GM21529 (cell line): ENCODE measurements around the gene ACOXL.
A peak's percentile ranks its signal among the peaks of the same experiment; 100 is the strongest.

Experiments
- ATAC-seq: cut with Tn5 transposase; IDR thresholded peaks from one replicate; pipeline ENCODE4 v1.9.1; 2021; ENCODE audit not compliant: unreplicated experiment

ACOXL gene

GRCh38 chr2:110718382-110718781, 14.0 kb upstream of the ACOXL start:
- ATAC-seq: no peak

DNA sequence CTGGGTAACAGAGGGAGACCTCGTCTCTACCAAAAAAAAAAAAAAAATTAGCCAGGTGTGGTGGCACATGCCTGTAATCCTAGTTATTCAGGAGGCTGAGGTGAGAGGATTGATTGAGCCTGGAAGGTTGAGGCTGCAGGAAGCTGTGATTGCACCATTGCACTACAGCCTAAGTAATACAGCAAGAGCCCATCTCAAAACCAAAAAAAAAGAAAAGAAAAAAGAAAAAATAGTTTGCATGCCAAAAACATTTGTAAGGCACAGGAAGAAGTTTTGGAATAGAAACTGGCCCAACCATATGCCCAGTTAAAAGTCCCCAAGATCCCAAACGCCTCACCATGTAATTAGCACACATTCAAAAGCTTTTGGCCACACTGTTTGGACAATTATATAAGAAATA, 13.4 kb upstream of the ACOXL start:
- no peak for ATAC-seq

- ATAC-seq: no peak
These were observed 11.8 kb upstream of the ACOXL start for GRCh38 chr2:110720547-110720946.

- no peak for ATAC-seq
These were observed 7.6 kb upstream of the ACOXL start for GRCh38 chr2:110724820-110725219.

DNA sequence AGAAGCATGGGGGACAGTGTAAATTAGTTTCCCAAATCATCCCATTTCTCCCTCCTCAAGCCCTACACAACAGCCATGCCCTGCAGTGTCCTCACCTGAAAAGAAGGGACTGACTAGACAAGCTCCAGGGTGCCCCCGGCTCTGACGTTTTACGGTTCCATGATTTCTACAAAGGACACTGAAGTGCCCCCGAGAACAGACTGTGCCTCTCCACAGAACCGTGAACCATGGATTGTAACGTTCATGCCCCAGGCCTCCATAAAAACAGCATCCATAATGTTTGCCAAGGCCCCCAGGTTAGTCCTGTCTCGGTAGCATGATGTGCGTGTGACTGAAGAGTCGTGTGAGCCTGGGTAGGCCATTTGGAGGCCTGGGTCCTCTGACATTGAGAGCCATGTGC, 7.0 kb upstream of the ACOXL start:
- ATAC-seq: no peak

DNA sequence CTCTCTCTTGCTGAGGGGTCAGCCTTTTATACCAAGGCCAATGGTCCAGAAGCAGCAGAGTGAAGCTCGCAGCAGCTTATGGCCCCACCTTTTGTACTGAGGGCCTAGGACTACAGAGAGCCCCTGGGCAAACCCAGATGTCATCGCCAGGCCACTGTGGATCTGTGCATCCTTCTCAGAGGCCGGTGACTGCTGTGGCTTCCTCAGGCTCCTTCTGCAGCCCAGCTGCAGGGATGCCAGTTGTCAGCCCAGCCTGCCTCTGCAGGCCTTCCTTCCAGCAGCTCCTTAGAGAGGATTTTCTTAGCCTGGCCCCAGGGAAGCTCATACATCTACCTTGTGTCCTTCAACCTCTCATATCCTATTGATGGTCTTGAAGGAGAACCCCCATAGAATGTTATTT, 6.5 kb upstream of the ACOXL start:
- ATAC-seq: no peak

GRCh38 chr2:110726285-110726684, 6.1 kb upstream of the ACOXL start:
- ATAC-seq: no peak

- ATAC-seq: no peak
These were observed 4.5 kb upstream of the ACOXL start for GRCh38 chr2:110727923-110728322.

DNA sequence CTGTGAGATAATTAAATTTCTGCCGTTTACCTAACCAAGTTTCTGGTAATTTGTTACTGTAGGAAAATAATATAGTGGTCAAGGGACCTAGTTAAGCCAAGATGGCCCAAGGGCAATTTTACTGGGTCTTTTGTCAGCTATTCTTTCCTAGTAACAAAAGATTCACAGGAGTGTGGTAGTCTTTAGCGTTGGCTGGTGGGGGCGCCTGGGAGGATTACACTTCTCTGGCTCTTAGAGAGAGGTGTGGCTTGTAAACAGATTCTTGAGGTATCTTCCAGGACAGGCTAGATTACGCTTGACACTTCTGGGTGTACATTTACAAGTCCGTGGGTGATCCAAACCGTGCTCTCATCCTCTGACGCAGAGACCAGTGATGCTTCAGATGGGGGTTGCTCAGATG, 3.3 kb upstream of the ACOXL start:
- ATAC-seq: no peak

DNA sequence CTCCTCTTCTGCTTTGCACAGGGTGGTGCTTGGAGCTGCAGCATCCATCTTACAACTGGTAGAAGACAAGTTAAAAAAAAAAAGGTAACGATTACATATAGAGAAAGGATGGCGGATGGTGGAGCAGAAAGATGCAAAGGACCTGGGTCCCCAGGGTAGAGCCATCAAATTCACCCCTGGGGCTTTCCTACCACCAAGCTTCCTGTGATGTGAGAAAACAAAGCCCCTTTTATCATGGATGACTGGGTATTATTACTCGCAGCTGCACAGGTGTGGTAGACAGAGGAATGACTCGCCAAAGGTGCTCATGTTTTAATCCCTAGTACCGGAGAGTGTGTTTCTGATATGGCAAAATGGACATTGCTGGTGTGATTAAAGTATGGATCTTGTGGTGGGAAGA, 1.3 kb upstream of the ACOXL start:
- ATAC-seq: no peak

GRCh38 chr2:110735366-110735765, 3.0 kb downstream of the ACOXL start:
- ATAC-seq: no peak

- no peak for ATAC-seq
These were observed 5.4 kb downstream of the ACOXL start for GRCh38 chr2:110737783-110738182.

DNA sequence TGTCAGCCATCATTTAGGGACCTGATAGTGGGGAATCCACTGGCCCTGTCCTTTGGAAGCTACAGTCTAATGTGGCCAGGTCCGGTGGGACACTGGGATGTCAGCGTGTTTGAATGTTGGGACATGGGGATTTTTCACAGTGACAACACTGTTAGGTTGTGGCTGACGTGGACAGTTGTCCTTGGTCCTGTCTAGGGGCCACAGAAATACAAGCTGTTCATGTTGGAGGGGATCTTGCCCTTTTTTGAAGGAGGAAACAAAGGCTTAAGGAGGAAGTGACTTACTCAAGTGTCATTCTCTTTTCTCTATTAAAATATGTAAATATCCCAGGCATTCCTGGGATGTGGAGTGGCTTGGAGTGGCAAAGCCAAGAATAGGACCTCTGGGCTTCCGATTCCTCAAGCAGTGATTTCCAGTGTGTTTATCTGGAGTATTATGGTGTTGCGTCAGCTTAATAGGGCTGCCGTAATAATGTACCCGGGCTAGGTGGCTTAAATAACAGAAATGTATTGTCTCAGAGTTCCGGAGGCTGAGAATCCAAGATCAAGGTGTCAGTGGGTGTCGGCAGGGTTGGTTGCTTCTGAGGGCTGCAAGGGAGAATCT, 8.5 kb downstream of the ACOXL start:
- ATAC-seq: no peak

DNA sequence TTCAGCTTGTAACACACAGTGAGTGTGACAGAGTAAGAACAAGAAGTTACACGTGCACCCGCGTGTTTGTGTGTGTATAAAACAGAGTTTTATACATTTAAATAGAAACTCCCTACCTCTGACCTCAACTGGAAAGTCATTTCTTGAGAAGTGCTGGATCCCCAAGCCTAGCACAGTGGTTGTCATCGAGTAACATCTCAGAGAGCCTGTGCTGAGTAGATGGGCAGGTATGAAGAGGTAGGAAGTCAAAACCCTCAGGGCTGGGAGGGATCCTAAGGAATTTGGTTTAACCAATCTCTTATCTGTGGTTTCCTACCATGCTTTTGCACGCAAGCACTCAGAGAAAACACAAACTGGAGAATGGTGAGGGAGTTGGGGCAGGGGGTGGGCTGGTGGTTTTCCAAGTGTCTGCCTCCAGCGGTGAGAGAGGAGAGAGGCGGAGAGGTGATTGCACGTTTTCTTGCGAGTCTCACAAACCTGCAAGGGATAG, 9.2 kb downstream of the ACOXL start:
- ATAC-seq: no peak

DNA sequence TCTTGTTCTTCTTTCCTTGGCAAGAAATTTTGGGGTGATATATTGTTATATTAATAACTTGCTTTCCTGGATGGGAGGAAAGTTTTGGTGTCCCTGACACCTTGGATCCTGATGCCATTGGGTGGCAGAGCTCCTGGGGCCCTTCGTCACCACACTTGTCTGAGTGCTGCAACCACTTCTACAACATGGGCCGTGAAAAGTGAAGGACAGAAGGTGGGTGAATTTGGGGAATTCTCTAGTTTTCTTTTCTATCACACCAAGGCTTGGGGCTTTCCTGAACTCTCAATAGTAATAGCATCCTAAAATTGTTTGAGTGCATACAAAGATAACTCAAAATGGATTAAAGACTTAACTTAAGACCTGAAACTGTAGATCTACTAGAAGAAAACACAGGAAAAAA, 10.0 kb downstream of the ACOXL start:
- no peak for ATAC-seq

DNA sequence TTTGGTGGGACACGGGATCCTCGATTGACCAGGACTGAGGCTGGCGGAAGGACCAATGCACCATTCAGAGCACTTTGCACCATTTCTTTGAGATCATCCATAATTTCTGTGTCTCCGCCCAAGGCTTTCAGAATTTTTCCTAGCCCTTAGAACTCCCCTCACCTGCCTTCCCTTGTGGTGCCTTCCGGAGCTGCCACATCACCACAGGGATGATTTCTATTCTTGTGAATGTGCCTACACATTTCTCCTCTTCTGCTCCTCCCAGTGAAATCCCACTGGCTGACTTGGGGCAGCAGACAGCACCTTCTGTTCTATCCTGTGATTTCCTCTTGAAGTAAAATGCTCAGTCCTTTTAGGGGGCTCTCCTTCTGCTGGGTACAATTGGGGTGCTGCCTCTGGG, 11.2 kb downstream of the ACOXL start:
- ATAC-seq: no peak

GRCh38 chr2:110744429-110744828, 12.1 kb downstream of the ACOXL start:
- ATAC-seq: no peak

DNA sequence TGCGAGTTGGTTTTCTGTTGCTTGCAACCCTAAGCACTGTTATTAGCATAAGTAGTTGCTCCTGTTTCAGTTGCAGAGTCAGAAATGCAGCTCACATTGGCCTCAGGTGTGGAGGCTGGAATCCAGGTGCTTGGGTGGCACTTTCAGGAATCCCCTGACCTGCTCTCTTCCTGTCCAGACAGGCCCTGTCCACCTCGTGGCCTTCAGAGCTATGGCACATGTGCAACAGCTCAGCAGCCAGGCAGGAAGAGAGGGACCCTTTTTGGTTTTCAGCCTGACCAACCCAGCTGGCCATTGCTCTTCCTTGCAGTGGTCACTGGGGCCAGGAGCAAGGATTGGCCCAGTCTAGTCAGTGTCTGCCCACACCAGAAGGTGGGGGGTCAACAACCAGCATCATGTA, 12.7 kb downstream of the ACOXL start:
- ATAC-seq: no peak

GRCh38 chr2:110746586-110747521, 14.5 kb downstream of the ACOXL start:
- ATAC-seq: no peak

DNA sequence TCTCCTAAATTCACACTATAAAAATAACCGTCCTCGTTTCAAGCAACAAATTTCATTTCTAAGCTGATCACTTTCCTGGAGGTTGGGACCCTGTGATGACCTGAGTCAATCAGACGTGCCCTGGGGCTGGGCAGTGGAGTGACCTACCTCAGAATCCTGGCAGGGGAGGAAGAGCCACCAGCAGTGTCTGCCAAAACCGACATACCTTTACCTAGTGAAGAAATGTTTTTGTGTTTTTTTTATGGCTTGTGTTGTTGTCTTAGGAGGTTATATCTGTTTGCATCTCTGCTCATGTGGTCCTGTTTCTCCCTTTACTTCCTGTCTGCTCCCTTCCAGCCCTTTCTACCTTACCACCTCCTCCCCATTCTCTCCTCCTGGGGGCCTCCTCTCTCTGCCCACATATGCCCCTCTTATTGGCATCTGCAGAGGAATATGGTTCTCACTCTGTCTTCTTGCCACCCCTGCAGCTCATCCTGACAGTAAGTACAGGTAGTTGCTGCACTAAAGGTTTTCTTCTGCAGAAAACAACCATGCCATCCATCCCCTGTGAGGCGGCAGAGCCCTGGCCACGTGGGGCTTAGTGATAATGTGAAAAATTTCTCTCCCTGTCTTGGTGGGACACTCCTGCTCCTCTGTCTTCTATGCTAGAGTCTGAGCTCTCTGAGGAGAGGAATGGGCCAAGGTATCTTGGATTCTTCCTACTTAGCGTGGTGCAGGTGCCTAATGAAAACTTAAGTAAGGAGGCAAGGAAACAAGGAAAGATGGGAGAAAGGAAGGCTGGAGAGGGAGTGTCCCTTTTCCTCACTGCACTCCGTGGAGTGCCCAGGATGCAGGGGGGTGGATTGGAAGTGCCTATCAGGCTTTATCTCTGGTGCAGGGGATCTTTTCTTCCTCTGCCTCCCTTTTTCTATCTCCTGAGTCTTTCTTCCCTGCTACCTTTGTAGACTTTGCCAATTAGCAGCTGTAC, 15.4 kb downstream of the ACOXL start:
- ATAC-seq: no peak

- ATAC-seq: peak; percentile 95
These were observed 16.1 kb downstream of the ACOXL start for GRCh38 chr2:110748489-110748867.
